Upper lobe of right lung (tissue), 1 donor: Measurements from ENCODE around the gene CFHR5. TPM values are rescaled to one million over a fixed set of nuclear protein-coding genes. Genes with fewer than 3 reads are reported as not detected.
"Not testable (repeated sequence)": the region's sequence is repeated elsewhere in the genome, so short reads cannot be mapped to it uniquely, and the experiment has no call there.

Experiments used
- ATAC-seq: fragments of 200-7000 bp; cut with Tn5 transposase; one replicate; pipeline ENCODE4 v1.9.1; 2020; ENCODE audit warnings: mild to moderate bottlenecking, moderate library complexity
- DNase-seq: peaks from one replicate; pipeline ENCODE4 v3.0.0-alpha.2; 2020
- H3K27ac ChIP-seq: fragments of 200-600 bp; one replicate; pipeline ENCODE4 v1.8.0; 2022
- H3K27me3 ChIP-seq: fragments of 200-600 bp; one replicate; pipeline ENCODE4 v1.8.0; 2022; ENCODE audit warnings: mild to moderate bottlenecking
- H3K36me3 ChIP-seq: fragments of 200-600 bp; one replicate; pipeline ENCODE4 v1.8.0; 2022
- H3K4me1 ChIP-seq: fragments of 200-600 bp; one replicate; pipeline ENCODE4 v1.8.0; 2022
- H3K4me3 ChIP-seq: fragments of 200-600 bp; one replicate; pipeline ENCODE4 v1.8.0; 2022; ENCODE audit warnings: mild to moderate bottlenecking
- H3K9me3 ChIP-seq: fragments of 200-600 bp; one replicate; pipeline ENCODE4 v1.8.0; 2022
- CTCF ChIP-seq: fragments of 200-600 bp; IDR thresholded peaks from one replicate; pipeline ENCODE4 v1.8.0; 2022; ENCODE audit warnings: antibody characterized with exemption
- intact Hi-C: fragments of 100-400 bp; cut with DNase I; formaldehyde crosslinking; loops from one replicate; pipeline ENCODE4 v1.11.0; 2022
- total RNA-seq: library from RNA; stranded (reverse); fragmentation: NEBNext Ultra II Directional; extraction: Animal tissue kit (Norgen Biotek cat#: 25700); gene quantifications from one replicate; pipeline ENCODE4 v1.2.1, GENCODE V29; 2021
- donor health status: DM: no; HTN: yes; CAD: no; lungs with severe emphysema.

Gene CFHR5
- total RNA-seq, 1 donor from 2014 or later, result not detected

GRCh38 chr1:197027359-197027758, 50.0 kb downstream of the CFHR5 start:
- ATAC-seq (no peak), DNase-seq (no peak)
- intact Hi-C loops, result no loop called here
- Histone ChIP-seq H3K36me3 (no peaks in the 10 kb centered on the region), H3K27ac (no peak overlapping the region), H3K4me3 (no peak overlapping the region), H3K4me1 (no peaks in the 10 kb centered on the region), H3K9me3 (no peaks in the 10 kb centered on the region), H3K27me3 (no peaks in the 10 kb centered on the region)
- no peak for TF ChIP-seq CTCF

- no peak for DNase-seq
- Histone ChIP-seq H3K36me3 (no peaks in the 10 kb centered on the region), H3K4me3 (no peak overlapping the region), H3K4me1 (no peaks in the 10 kb centered on the region), H3K27me3 (no peaks in the 10 kb centered on the region), H3K27ac (no peak overlapping the region), H3K9me3 (no peaks in the 10 kb centered on the region)
- intact Hi-C loops, result no loop called here
- no peak for TF ChIP-seq CTCF
- ATAC-seq, result no peak
These were observed 52.4 kb downstream of the CFHR5 start for GRCh38 chr1:197029749-197030148.

GRCh38 chr1:197034631-197035339, 57.4 kb downstream of the CFHR5 start:
- H3K27me3 ChIP-seq, H3K9me3 ChIP-seq, H3K4me1 ChIP-seq, H3K4me3 ChIP-seq, ATAC-seq, H3K36me3 ChIP-seq, intact Hi-C loops, H3K27ac ChIP-seq, DNase-seq: not testable (repeated sequence)

- intact Hi-C loops, result no loop called here
- no peaks in the 10 kb centered on the region for H3K27me3 ChIP-seq
- no peak overlapping the region for H3K27ac ChIP-seq
- no peak for TF ChIP-seq CTCF
- no peaks in the 10 kb centered on the region for H3K9me3 ChIP-seq
- no peak for DNase-seq
- H3K4me3 ChIP-seq, result no peak overlapping the region
- H3K36me3 ChIP-seq, result no peaks in the 10 kb centered on the region
- no peak for ATAC-seq
- no peaks in the 10 kb centered on the region for H3K4me1 ChIP-seq
These were observed 59.5 kb downstream of the CFHR5 start for GRCh38 chr1:197036861-197037260.

GRCh38 chr1:197041486-197042353, 64.4 kb downstream of the CFHR5 start:
- intact Hi-C loops, result no loop called here
- H3K27ac ChIP-seq, result no peak overlapping the region
- DNase-seq, result no peak

More at GRCh38 chr1:197041486-197042353, 64.4 kb downstream of the CFHR5 start:
- Histone ChIP-seq H3K4me3 (no peak overlapping the region), H3K27me3 (no peaks in the 10 kb centered on the region), H3K36me3 (no peaks in the 10 kb centered on the region), H3K4me1 (no peaks in the 10 kb centered on the region), H3K9me3 (no peaks in the 10 kb centered on the region)
- no peak for TF ChIP-seq CTCF
- no peak for ATAC-seq
